ENCODE data around the gene ADAMTSL5. TPM values are rescaled to one million over a fixed set of nuclear protein-coding genes. Genes with fewer than 3 reads are reported as not detected.

The ADAMTSL5 gene
- total and polyA plus RNA-seq, 2 of the 8 experiments (the other 6 are each of a cell fraction or from before 2014, with no cell fraction given) = 0.82 to 0.99 TPM

DNA sequence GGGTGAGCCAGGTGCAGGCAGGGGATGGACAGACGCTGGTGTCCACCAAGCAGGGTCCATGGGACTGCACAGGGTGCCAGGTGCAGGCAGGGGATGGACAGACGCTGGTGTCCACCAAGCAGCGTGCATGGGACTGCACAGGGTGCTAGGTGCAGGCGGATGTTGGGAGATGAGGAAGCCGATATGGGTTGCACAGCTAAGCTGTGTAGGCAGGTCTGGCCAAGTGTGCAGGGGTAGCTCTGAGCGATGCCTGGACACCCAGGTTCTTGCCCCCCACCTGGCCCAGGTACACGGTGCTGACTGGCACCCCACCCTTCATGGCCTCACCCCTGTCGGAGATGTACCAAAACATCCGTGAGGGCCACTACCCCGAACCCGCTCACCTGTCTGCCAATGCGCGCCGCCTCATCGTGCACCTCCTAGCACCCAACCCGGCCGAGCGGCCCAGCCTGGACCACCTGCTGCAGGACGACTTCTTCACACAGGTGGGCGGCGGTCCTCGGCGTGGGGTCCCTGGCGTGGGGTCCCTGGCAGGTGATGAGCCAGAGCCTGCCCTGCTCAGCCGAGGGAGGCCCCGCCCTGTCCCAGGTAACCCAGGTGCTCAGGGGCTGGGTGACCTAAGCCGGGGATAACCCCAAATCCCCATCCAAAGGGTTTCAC lies 15.0 kb upstream of the ADAMTSL5 start:
- Histone ChIP-seq H3K4ac (replicated peaks; ENCODE audit: insufficient read length, low read depth, low read length) (no peak overlapping the region), H3K9me3 (ENCODE audit: insufficient read depth in 2 of 2, low read depth in 1 of 2, low read length in 1 of 2) (no peaks in the 10 kb centered on the region), H3K9ac (replicated peaks in 1 of 4; ENCODE audit: extremely low read depth in 1 of 4, low read depth in 3 of 4, low read length in 3 of 4) (no peak overlapping the region), H3K36me3 (ENCODE audit: control insufficient read depth in 2 of 4, insufficient read depth in 4 of 4, low read length in 3 of 4) (no peaks in the 10 kb centered on the region; a peak in 1 of 8 replicates), H3K4me3 (ENCODE audit: extremely low read depth in 1 of 4, insufficient read depth in 2 of 4, low read depth in 3 of 4, low read length in 4 of 4) (no peak overlapping the region), H4K20me1 (replicated peaks in 1 of 2; ENCODE audit: control insufficient read depth in 1 of 2, insufficient read depth in 2 of 2, low read length in 2 of 2) (peaks cover 8 to 15% of the 10 kb centered on the region in 2 experiments), H3K27me3 (replicated peaks in 1 of 4; ENCODE audit: control insufficient read depth in 3 of 4, extremely low read depth in 1 of 4, insufficient read depth in 3 of 4, low read length in 3 of 4) (peaks cover 19 to 29% (median 28%) of the 10 kb centered on the region in 4 experiments), H2BK20ac (ENCODE audit: low read length) (no peak overlapping the region), H2AFZ (ENCODE audit: low read length) (no peak overlapping the region), H3K56ac (replicated peaks; ENCODE audit: insufficient read length, low read depth, low read length) (no peak overlapping the region), H3K4me2 (ENCODE audit: insufficient read depth in 1 of 2, low read depth in 2 of 2, low read length in 2 of 2) (no peak overlapping the region), H3K23me2 (ENCODE audit: low read depth, low read length) (peaks cover 8% of the 10 kb centered on the region; the same call in 1 of the 2 replicates), H3K14ac (ENCODE audit: insufficient read length) (no peak overlapping the region), H2BK120ac (replicated peaks; ENCODE audit: low read depth, low read length) (no peak overlapping the region), H2BK15ac (ENCODE audit: low read length) (no peak overlapping the region), H2BK5ac (ENCODE audit: low read depth, low read length) (no peak overlapping the region), H3K4me1 (replicated peaks in 1 of 4; ENCODE audit: control insufficient read depth in 3 of 4, insufficient read depth in 4 of 4, low read length in 3 of 4) (peaks cover 0 to 3% (median 1%) of the 10 kb centered on the region in 4 experiments; a peak in 3 of 7 replicates), H2AK5ac (ENCODE audit: low read depth, low read length) (no peak overlapping the region), H4K91ac (replicated peaks; ENCODE audit: insufficient read length, low read length) (no peak overlapping the region), H3K23ac (ENCODE audit: insufficient read length) (no peak overlapping the region), H4K5ac (ENCODE audit: insufficient read length, low read depth, low read length) (no peak overlapping the region), H3K79me2 (ENCODE audit: control insufficient read depth in 1 of 2, insufficient read depth in 2 of 2, low read length in 2 of 2) (no peaks in the 10 kb centered on the region), H4K8ac (ENCODE audit: extremely low read depth, insufficient read depth, low read length) (no peak overlapping the region), H3K18ac (ENCODE audit: extremely low read depth, low read length) (no peak overlapping the region), H2BK12ac (ENCODE audit: low read depth, low read length) (no peak overlapping the region), H3K27ac (ENCODE audit: low read depth, low read length) (no peak overlapping the region), H3K79me1 (ENCODE audit: low read depth, low read length) (no peaks in the 10 kb centered on the region)
- FAIRE-seq = no peak
- ChIA-PET CTCF (ENCODE audit: partially characterized antibody) (no interaction called here), POLR2A (ENCODE audit: partially characterized antibody) (no interaction called here)
- TF ChIP-seq RBBP5 (IDR thresholded peaks at IDR 0.05; ENCODE audit: borderline replicate concordance, low read depth, low read length) (no peak), CBX8 (IDR thresholded peaks at IDR 0.05; ENCODE audit: borderline replicate concordance, low read depth, low read length) (no peak), CEBPB (IDR thresholded peaks at IDR 0.05; ENCODE audit: low read depth, low read length) (no peak), KDM4A (IDR thresholded peaks at IDR 0.05; ENCODE audit: low read depth, low read length, severe bottlenecking) (no peak)
- DNase-seq (ENCODE audit: low read depth in 1 of 2, low spot score in 2 of 2) = peak in 1 of 2 experiments; percentile 42
- 94% methylated on average over 23 of the region's 27 CpGs; no CpG with 5 or more reads in 1 of the 2 experiments for WGBS, 2 experiments (ENCODE audit: extremely low coverage in 1 of 2, insufficient coverage in 1 of 2, insufficient read length in 1 of 2, insufficient replicate concordance in 2 of 2, low coverage in 1 of 2, low lambda C conversion rate in 2 of 2, missing lambda C conversion rate in 1 of 2)
